Measurements from ENCODE around the gene HCFC1R1.
A peak's percentile ranks its signal among the peaks of the same experiment; 100 is the strongest.

Gene HCFC1R1

GRCh38 chr16:2991566-2992261 is 32.0 kb downstream of the HCFC1R1 start:
- no peak for DNase-seq

- DNase-seq = no peak
Measured at GRCh38 chr16:2990891-2991290, 32.9 kb downstream of the HCFC1R1 start.

- no peak for DNase-seq
Measured at GRCh38 chr16:2988590-2989099, 35.1 kb downstream of the HCFC1R1 start.

GRCh38 chr16:2987833-2988232 is 35.9 kb downstream of the HCFC1R1 start:
- DNase-seq = no peak

- no peak for DNase-seq
Measured at GRCh38 chr16:2987286-2987685, 36.5 kb downstream of the HCFC1R1 start.

- DNase-seq = no peak
Measured at GRCh38 chr16:2986623-2987188, 37.0 kb downstream of the HCFC1R1 start.

- no peak for DNase-seq
Measured at GRCh38 chr16:2985893-2986355, 37.8 kb downstream of the HCFC1R1 start.

- no peak for DNase-seq
Measured at GRCh38 chr16:2985462-2985861, 38.3 kb downstream of the HCFC1R1 start.

- DNase-seq = peak; percentile 61
Measured at GRCh38 chr16:2983706-2984136, 40.0 kb downstream of the HCFC1R1 start.

- no peak for DNase-seq
Measured at GRCh38 chr16:2982402-2982801, 41.3 kb downstream of the HCFC1R1 start.

- no peak for DNase-seq
Measured at GRCh38 chr16:2981899-2982250, 41.9 kb downstream of the HCFC1R1 start.

GRCh38 chr16:2981177-2981898 is 42.4 kb downstream of the HCFC1R1 start:
- no peak for DNase-seq

- DNase-seq = peak; percentile 89
Measured at GRCh38 chr16:2980227-2981176, 43.2 kb downstream of the HCFC1R1 start, which contains the start of gene PKMYT1. Gene PKMYT1 (minus strand): TSS chr16:2980446. CDS start chr16:2979657, 789 bp downstream.

GRCh38 chr16:2979669-2980226 is 44.0 kb downstream of the HCFC1R1 start:
- no peak for DNase-seq

GRCh38 chr16:2977440-2977839 is 46.3 kb downstream of the HCFC1R1 start:
- DNase-seq = peak; percentile 41

- DNase-seq = no peak
Measured at GRCh38 chr16:2976673-2977072, 47.1 kb downstream of the HCFC1R1 start.

GRCh38 chr16:2976201-2976600 is 47.5 kb downstream of the HCFC1R1 start:
- DNase-seq = peak; percentile 18

GRCh38 chr16:2975161-2975795 is 48.5 kb downstream of the HCFC1R1 start:
- DNase-seq = no peak

GRCh38 chr16:2974319-2975056 is 49.3 kb downstream of the HCFC1R1 start:
- no peak for DNase-seq

GRCh38 chr16:2973605-2974318 is 50.0 kb downstream of the HCFC1R1 start:
- peak; percentile 37 for DNase-seq
